MCF 10A (cell line): ENCODE results near the gene PHF21B. TPM values are rescaled to one million over a fixed set of nuclear protein-coding genes. Genes with fewer than 3 reads are reported as not detected.
A peak's percentile ranks its signal among the peaks of the same experiment; 100 is the strongest.

ENCODE experiments used
- BruUV-seq: library from RNA; stranded (reverse); fragments of 400-500 nt; replicated peaks from 2 replicates; lab custom pipeline; 2021; lab: Mats Ljungman, UMichigan
- CTCF ChIA-PET: fragments of 300-600 bp; sonication (Branson Sonifier 250); formaldehyde crosslinking; extraction: SDS; loops from one replicate; lab custom pipeline; 2021; ENCODE audit warnings: antibody characterized with exemption, inconsistent platforms; lab: Yijun Ruan, JAX
- POLR2A ChIA-PET: fragments of 300-600, 350-650 bp; sonication (Branson Sonifier 250); formaldehyde crosslinking; extraction: SDS; loops from one replicate; lab custom pipeline; 2020; ENCODE audit warnings: antibody characterized with exemption, inconsistent platforms; lab: Yijun Ruan, JAX
- DNase-seq: peaks from one replicate; pipeline ENCODE4 v3.0.0-alpha.2; 2018; ENCODE audit not compliant: unreplicated experiment
- H3K27ac Mint-ChIP-seq: one replicate; pipeline ENCODE4 v1.8.0; 2022; ENCODE audit warnings: mild to moderate bottlenecking, low read depth, mixed read lengths; ENCODE audit not compliant: unreplicated experiment
- H3K27me3 Mint-ChIP-seq: one replicate; pipeline ENCODE4 v1.8.0; 2022; ENCODE audit warnings: mixed read lengths; ENCODE audit not compliant: insufficient read depth, unreplicated experiment
- H3K36me3 Mint-ChIP-seq: one replicate; pipeline ENCODE4 v1.8.0; 2022; ENCODE audit warnings: mild to moderate bottlenecking, moderate library complexity, mixed read lengths; ENCODE audit not compliant: insufficient read depth, unreplicated experiment
- H3K4me1 Mint-ChIP-seq: one replicate; pipeline ENCODE4 v1.8.0; 2022; ENCODE audit warnings: mixed read lengths; ENCODE audit not compliant: insufficient read depth, unreplicated experiment
- H3K4me3 Mint-ChIP-seq: one replicate; pipeline ENCODE4 v1.8.0; 2022; ENCODE audit warnings: mild to moderate bottlenecking, moderate library complexity, mixed read lengths; ENCODE audit not compliant: unreplicated experiment
- H3K9me3 Mint-ChIP-seq: one replicate; pipeline ENCODE4 v1.8.0; 2022; ENCODE audit warnings: mixed read lengths; ENCODE audit not compliant: unreplicated experiment
- CTCF ChIP-seq: fragments of 200-600 bp; IDR thresholded peaks from one replicate; pipeline ENCODE4 v1.8.0; 2022; ENCODE audit warnings: antibody characterized with exemption, mild to moderate bottlenecking; ENCODE audit not compliant: unreplicated experiment
- intact Hi-C: fragments of 100-400 bp; cut with micrococcal nuclease; formaldehyde crosslinking; loops from 2 replicates; pipeline ENCODE4 v1.14.1; 2022
- total RNA-seq: library from RNA; stranded (reverse); gene quantifications from 2 replicates; pipeline ENCODE4 v1.2.3, GENCODE V29; 2022

The PHF21B gene
- total RNA-seq, 1 experiment from 2014 or later, result 0.75 TPM

- no peak for DNase-seq
- H3K36me3 Mint-ChIP-seq, result no peaks in the 10 kb centered on the region
- ChIA-PET POLR2A (interaction anchor here (0.5 kb wide), 1 partner anchor 25 kb away, joined by 3 read pairs; no protein-coding TSS in a partner anchor), CTCF (interaction anchor here (0.6 to 1.0 kb wide), 2 partner anchors 203 to 687 kb away, joined by 3 read pairs; no protein-coding TSS in a partner anchor)
- H3K4me3 Mint-ChIP-seq, result no peak overlapping the region
- H3K27me3 Mint-ChIP-seq, result no peaks in the 10 kb centered on the region
- no peaks in the 10 kb centered on the region for H3K4me1 Mint-ChIP-seq
- H3K9me3 Mint-ChIP-seq, result peaks cover 7% of the 10 kb centered on the region
- no TSS peak for BruUV-seq
- no peak overlapping the region for H3K27ac Mint-ChIP-seq
- TF ChIP-seq CTCF, result no peak
- intact Hi-C loops, result no loop called here
Measured at GRCh38 chr22:44878483-44879300, 131.1 kb downstream of the PHF21B start.

- no peak overlapping the region for H3K4me3 Mint-ChIP-seq
- POLR2A ChIA-PET, result no interaction called here
- no peaks in the 10 kb centered on the region for H3K36me3 Mint-ChIP-seq
- H3K27me3 Mint-ChIP-seq, result no peaks in the 10 kb centered on the region
- no TSS peak for BruUV-seq
- no peaks in the 10 kb centered on the region for H3K4me1 Mint-ChIP-seq
- H3K27ac Mint-ChIP-seq, result no peak overlapping the region
- DNase-seq, result no peak
- TF ChIP-seq CTCF, result no peak
- H3K9me3 Mint-ChIP-seq, result peaks cover 7% of the 10 kb centered on the region
- CTCF ChIA-PET, result no interaction called here
- intact Hi-C loops, result no loop called here
Measured at GRCh38 chr22:44876921-44877320, 132.9 kb downstream of the PHF21B start.

- intact Hi-C loops, result no loop called here
- no peak for DNase-seq
- POLR2A ChIA-PET, result no interaction called here
- no peak for TF ChIP-seq CTCF
- Mint-ChIP-seq H3K27ac (no peak overlapping the region), H3K27me3 (no peaks in the 10 kb centered on the region), H3K4me1 (peaks cover 13% of the 10 kb centered on the region), H3K9me3 (peaks cover 7% of the 10 kb centered on the region), H3K4me3 (no peak overlapping the region), H3K36me3 (peaks cover 8% of the 10 kb centered on the region)
- BruUV-seq, result no TSS peak
- CTCF ChIA-PET, result interaction anchor here (1.2 kb wide), 1 partner anchor 48 kb away, joined by 11 read pairs; no protein-coding TSS in a partner anchor
Measured at GRCh38 chr22:44871782-44872181, 138.0 kb downstream of the PHF21B start.

- no peaks in the 10 kb centered on the region for H3K9me3 Mint-ChIP-seq
- peak; percentile 88 for DNase-seq
- POLR2A ChIA-PET, result interaction anchor here (0.7 to 1.5 kb wide), 4 partner anchors 11 to 294 kb away, joined by 3 to 5 read pairs (median 4); partner anchors contain the start of gene NUP50
- H3K4me1 Mint-ChIP-seq, result peaks cover 23% of the 10 kb centered on the region
- intact Hi-C loops, result no loop called here
- BruUV-seq, result no TSS peak
- no peak overlapping the region for H3K4me3 Mint-ChIP-seq
- H3K36me3 Mint-ChIP-seq, result peaks cover 13% of the 10 kb centered on the region
- no peak for TF ChIP-seq CTCF
- CTCF ChIA-PET, result interaction anchor here (1.4 kb wide), 1 partner anchor 106 kb away, joined by 3 read pairs; no protein-coding TSS in a partner anchor
- peak overlapping the region; percentile 92 for H3K27ac Mint-ChIP-seq
- H3K27me3 Mint-ChIP-seq, result no peaks in the 10 kb centered on the region
Measured at GRCh38 chr22:44870021-44870420, 139.8 kb downstream of the PHF21B start.
